CD4-positive, alpha-beta memory T cell (primary cell): ENCODE measurements around the gene TBX19. TPM values are rescaled to one million over a fixed set of nuclear protein-coding genes. Genes with fewer than 3 reads are reported as not detected.

Experiments
- CTCF ChIA-PET: fragments of 350-600 bp; sonication (Branson Sonifier 250); formaldehyde crosslinking; loops from one replicate; lab custom pipeline; 2021; ENCODE audit warnings: inconsistent platforms; ENCODE audit not compliant: partially characterized antibody; lab: Charles Lee
- POLR2A ChIA-PET: fragments of 350-600 bp; sonication (Branson Sonifier 250); formaldehyde crosslinking; loops from one replicate; lab custom pipeline; 2021; ENCODE audit not compliant: partially characterized antibody; lab: Charles Lee
- DNase-seq, 5 donors: peaks; one replicate each; pipeline versions ENCODE4 v3.0.0 to v3.0.0-alpha.2; 2020 to 2022; ENCODE audit warnings: mixed read lengths in 1 of 5
- H3K27ac ChIP-seq: one replicate; pipeline ENCODE4 v1.7.0; 2013; ENCODE audit warnings: low read depth, low read length
- H3K27me3 ChIP-seq: 2 replicates; pipeline ENCODE4 v1.7.0; 2013; ENCODE audit warnings: mild to moderate bottlenecking, low read length, moderate library complexity; ENCODE audit not compliant: insufficient read depth
- H3K36me3 ChIP-seq: 2 replicates; pipeline ENCODE4 v1.7.0; 2013; ENCODE audit warnings: mild to moderate bottlenecking, low read length, moderate library complexity; ENCODE audit not compliant: insufficient read depth
- H3K4me1 ChIP-seq: 2 replicates; pipeline ENCODE4 v1.7.0; 2013; ENCODE audit warnings: mild to moderate bottlenecking, low read length, moderate library complexity; ENCODE audit not compliant: insufficient read depth
- H3K4me3 ChIP-seq, 2 donors: one replicate each; pipeline ENCODE4 v1.7.0; 2013; ENCODE audit warnings: low read length in 2 of 2, mild to moderate bottlenecking in 1 of 2
- H3K9me3 ChIP-seq, 2 donors: one replicate each; pipeline ENCODE4 v1.7.0; 2013; ENCODE audit warnings: low read length in 2 of 2, control low read depth in 1 of 2; ENCODE audit not compliant: control insufficient read depth in 1 of 2
- H3K27ac Mint-ChIP-seq, 7 donors: one replicate each; pipeline ENCODE4 v1.8.0; 2020 to 2021; ENCODE audit warnings: mixed read lengths in 7 of 7, mild to moderate bottlenecking in 6 of 7, inconsistent platforms in 3 of 7, moderate library complexity in 3 of 7
- H3K27me3 Mint-ChIP-seq, 2 donors: one replicate each; pipeline ENCODE4 v1.8.0; 2020 to 2021; ENCODE audit warnings: mixed read lengths in 2 of 2
- H3K36me3 Mint-ChIP-seq, 2 donors: one replicate each; pipeline ENCODE4 v1.8.0; 2020 to 2021; ENCODE audit warnings: mixed read lengths in 2 of 2, inconsistent platforms in 1 of 2, mild to moderate bottlenecking in 1 of 2
- H3K4me1 Mint-ChIP-seq, 4 donors: one replicate each; pipeline ENCODE4 v1.8.0; 2020 to 2021; ENCODE audit warnings: mixed read lengths in 4 of 4, mild to moderate bottlenecking in 1 of 4
- H3K4me3 Mint-ChIP-seq, 8 donors: one replicate each; pipeline ENCODE4 v1.8.0; 2020 to 2021; ENCODE audit warnings: mixed read lengths in 8 of 8, mild to moderate bottlenecking in 7 of 8, moderate library complexity in 6 of 8, inconsistent platforms in 3 of 8
- H3K9me3 Mint-ChIP-seq, 8 donors: one replicate each; pipeline ENCODE4 v1.8.0; 2020 to 2021; ENCODE audit warnings: mixed read lengths in 8 of 8, mild to moderate bottlenecking in 5 of 8, inconsistent platforms in 3 of 8, moderate library complexity in 1 of 8
- intact Hi-C: fragments of 100-400 bp; cut with micrococcal nuclease; formaldehyde crosslinking; loops from one replicate; pipeline ENCODE4 v1.15.1; 2023
- polyA plus RNA-seq, 2 donors: library from polyadenylated mRNA; unstranded; fragments of 300-500 nt; fragmentation: Illumina TruSeq; gene quantifications; one replicate each; pipeline ENCODE4 v1.2.3, GENCODE V29; 2021
- total RNA-seq, 2 experiments: library from RNA; stranded (reverse); gene quantifications; one replicate each; pipeline ENCODE4 v1.2.3, GENCODE V29; 2021

TBX19 gene
- total and polyA plus RNA-seq, 4 experiments from 2014 or later = 1.3 to 4.3 (median 3.1) TPM

GRCh38 chr1:168331569-168331968 lies 50.9 kb downstream of the TBX19 start:
- H3K9me3 Mint-ChIP-seq = no peaks in the 10 kb centered on the region
- CTCF ChIA-PET = interaction anchor here (1.5 to 3.9 kb wide), 2 partner anchors 11 to 35 kb away, joined by 5 to 19 read pairs; no protein-coding TSS in a partner anchor
- peaks cover 0 to 1% of the 10 kb centered on the region in 2 donors for H3K36me3 Mint-ChIP-seq
- H3K36me3 ChIP-seq = no peaks in the 10 kb centered on the region
- H3K27me3 ChIP-seq = no peaks in the 10 kb centered on the region
- peaks cover 3 to 5% (median 5%) of the 10 kb centered on the region in 4 donors for H3K4me1 Mint-ChIP-seq
- no peak overlapping the region for H3K27ac Mint-ChIP-seq
- H3K4me3 ChIP-seq = no peak overlapping the region
- no peaks in the 10 kb centered on the region for H3K4me1 ChIP-seq
- no peak overlapping the region for H3K27ac ChIP-seq
- intact Hi-C loops = no loop called here
- no peaks in the 10 kb centered on the region for H3K9me3 ChIP-seq
- no peak for DNase-seq
- POLR2A ChIA-PET = no interaction called here
- no peak overlapping the region for H3K4me3 Mint-ChIP-seq
- H3K27me3 Mint-ChIP-seq = no peaks in the 10 kb centered on the region

- Mint-ChIP-seq H3K36me3 (peaks cover 0 to 1% of the 10 kb centered on the region in 2 donors), H3K4me3 (no peak overlapping the region), H3K27ac (no peak overlapping the region), H3K27me3 (no peaks in the 10 kb centered on the region), H3K4me1 (peaks cover 5 to 10% (median 8%) of the 10 kb centered on the region in 4 donors), H3K9me3 (no peaks in the 10 kb centered on the region)
- Histone ChIP-seq H3K36me3 (no peaks in the 10 kb centered on the region), H3K27ac (no peak overlapping the region), H3K27me3 (no peaks in the 10 kb centered on the region), H3K4me1 (no peaks in the 10 kb centered on the region), H3K9me3 (no peaks in the 10 kb centered on the region), H3K4me3 (no peak overlapping the region)
- ChIA-PET CTCF (interaction anchor here (1.1 to 1.7 kb wide), 2 partner anchors 9 to 10 kb away, joined by 3 to 9 read pairs; no protein-coding TSS in a partner anchor), POLR2A (no interaction called here)
- intact Hi-C loops = no loop called here
- DNase-seq = no peak
Measured at GRCh38 chr1:168333562-168334276, 53.0 kb downstream of the TBX19 start.

GRCh38 chr1:168335500-168335899 lies 54.8 kb downstream of the TBX19 start:
- H3K27ac ChIP-seq = no peak overlapping the region
- intact Hi-C loops = no loop called here
- Mint-ChIP-seq H3K4me3 (no peak overlapping the region), H3K36me3 (peaks cover 0 to 1% of the 10 kb centered on the region in 2 donors), H3K4me1 (peaks cover 9 to 21% (median 12%) of the 10 kb centered on the region in 4 donors), H3K27me3 (no peaks in the 10 kb centered on the region), H3K9me3 (no peaks in the 10 kb centered on the region), H3K27ac (peak overlapping the region in 2 of 7 donors; percentile 18 to 35)
- ChIA-PET POLR2A (no interaction called here), CTCF (interaction anchor here (1.5 kb wide), 1 partner anchor 30 kb away, joined by 5 read pairs; no protein-coding TSS in a partner anchor)
- DNase-seq = no peak
- H3K27me3 ChIP-seq = no peaks in the 10 kb centered on the region
- H3K36me3 ChIP-seq = no peaks in the 10 kb centered on the region
- H3K4me3 ChIP-seq = no peak overlapping the region
- H3K4me1 ChIP-seq = no peaks in the 10 kb centered on the region
- H3K9me3 ChIP-seq = no peaks in the 10 kb centered on the region

GRCh38 chr1:168338589-168339503 lies 58.2 kb downstream of the TBX19 start:
- intact Hi-C loops = no loop called here
- H3K27me3 Mint-ChIP-seq = no peaks in the 10 kb centered on the region
- H3K9me3 Mint-ChIP-seq = no peaks in the 10 kb centered on the region
- CTCF ChIA-PET = interaction anchor here (1.4 to 10.2 kb wide), 2 partner anchors 27 to 1009 kb away, joined by 4 to 543 read pairs; no protein-coding TSS in a partner anchor
- no peak overlapping the region for H3K27ac Mint-ChIP-seq
- Histone ChIP-seq H3K36me3 (no peaks in the 10 kb centered on the region), H3K27ac (no peak overlapping the region), H3K9me3 (no peaks in the 10 kb centered on the region), H3K4me3 (no peak overlapping the region), H3K27me3 (no peaks in the 10 kb centered on the region), H3K4me1 (peaks cover 27% of the 10 kb centered on the region)
- POLR2A ChIA-PET = no interaction called here
- peaks cover 0 to 2% of the 10 kb centered on the region in 2 donors for H3K36me3 Mint-ChIP-seq
- peak overlapping the region in 1 of 8 donors; percentile 20 for H3K4me3 Mint-ChIP-seq
- DNase-seq = no peak
- H3K4me1 Mint-ChIP-seq = peaks cover 24 to 52% (median 31%) of the 10 kb centered on the region in 4 donors

- intact Hi-C loops = loop anchor here (5.0 to 10.0 kb wide), 4 partner anchors 114 to 1554 kb away; partner anchors contain the start of genes SCYL3 and SFT2D2
- peaks cover 26 to 61% (median 37%) of the 10 kb centered on the region in 4 donors for H3K4me1 Mint-ChIP-seq
- H3K9me3 ChIP-seq = no peaks in the 10 kb centered on the region
- no peak overlapping the region for H3K4me3 ChIP-seq
- peaks cover 0 to 2% of the 10 kb centered on the region in 2 donors for H3K36me3 Mint-ChIP-seq
- no peak for DNase-seq
- H3K9me3 Mint-ChIP-seq = no peaks in the 10 kb centered on the region
- ChIA-PET CTCF (interaction anchor here (0.8 to 10.2 kb wide), 9 partner anchors 11 to 1008 kb away, joined by 5 to 543 read pairs (median 21); no protein-coding TSS in a partner anchor), POLR2A (interaction anchor here (0.6 to 9.3 kb wide), 4 partner anchors 23 to 115 kb away, joined by 3 to 162 read pairs (median 19); partner anchors contain the start of gene SFT2D2)
- no peaks in the 10 kb centered on the region for H3K27me3 ChIP-seq
- peaks cover 29% of the 10 kb centered on the region for H3K4me1 ChIP-seq
- H3K4me3 Mint-ChIP-seq = peak overlapping the region in 1 of 8 donors; percentile 2
- H3K27ac Mint-ChIP-seq = peak overlapping the region in 3 of 7 donors; percentile 4 to 15 (median 12)
- no peaks in the 10 kb centered on the region for H3K27me3 Mint-ChIP-seq
- no peak overlapping the region for H3K27ac ChIP-seq
- no peaks in the 10 kb centered on the region for H3K36me3 ChIP-seq
Measured at GRCh38 chr1:168340781-168341482, 60.3 kb downstream of the TBX19 start.

GRCh38 chr1:168341483-168341975 lies 60.9 kb downstream of the TBX19 start:
- ChIA-PET CTCF (interaction anchor here (1.3 to 10.2 kb wide), 19 partner anchors 11 to 1026 kb away, joined by 3 to 543 read pairs (median 12); partner anchors contain the start of genes BLZF1 and NME7), POLR2A (interaction anchor here (0.6 to 9.3 kb wide), 7 partner anchors 22 to 1010 kb away, joined by 3 to 162 read pairs (median 11); partner anchors contain the start of gene SFT2D2)
- Mint-ChIP-seq H3K36me3 (peaks cover 0 to 2% of the 10 kb centered on the region in 2 donors), H3K27me3 (no peaks in the 10 kb centered on the region), H3K4me1 (peaks cover 28 to 67% (median 42%) of the 10 kb centered on the region in 4 donors), H3K27ac (peak overlapping the region in 3 of 7 donors; percentile 4 to 35 (median 12)), H3K4me3 (peak overlapping the region in 1 of 8 donors; percentile 2), H3K9me3 (no peaks in the 10 kb centered on the region)
- peaks cover 29% of the 10 kb centered on the region for H3K4me1 ChIP-seq
- H3K4me3 ChIP-seq = no peak overlapping the region
- intact Hi-C loops = loop anchor here (5.0 to 10.0 kb wide), 4 partner anchors 114 to 1553 kb away; partner anchors contain the start of genes SCYL3 and SFT2D2
- DNase-seq = no peak
- no peak overlapping the region for H3K27ac ChIP-seq
- H3K9me3 ChIP-seq = no peaks in the 10 kb centered on the region
- H3K27me3 ChIP-seq = no peaks in the 10 kb centered on the region
- H3K36me3 ChIP-seq = no peaks in the 10 kb centered on the region
